Putamen (tissue), 1 donor: ENCODE results near the gene LFNG.

Experiments
- DNase-seq: peaks from one replicate; pipeline ENCODE4 v3.0.0-alpha.2; 2016; ENCODE audit warnings: low spot score

The LFNG gene

GRCh38 chr7:2503056-2503941 lies 16.3 kb upstream of the LFNG start:
- no peak for DNase-seq

GRCh38 chr7:2504128-2504888 lies 15.3 kb upstream of the LFNG start:
- no peak for DNase-seq

GRCh38 chr7:2504889-2505375 lies 14.6 kb upstream of the LFNG start:
- DNase-seq, result no peak

- no peak for DNase-seq
Measured at GRCh38 chr7:2505401-2505800, 14.2 kb upstream of the LFNG start.

- no peak for DNase-seq
Measured at GRCh38 chr7:2507208-2507916, 12.2 kb upstream of the LFNG start.

GRCh38 chr7:2507917-2508306 lies 11.7 kb upstream of the LFNG start:
- no peak for DNase-seq

GRCh38 chr7:2508327-2509215 lies 11.0 kb upstream of the LFNG start:
- DNase-seq, result no peak

GRCh38 chr7:2509298-2509906 lies 10.2 kb upstream of the LFNG start:
- no peak for DNase-seq

- DNase-seq, result no peak
Measured at GRCh38 chr7:2510130-2510776, 9.3 kb upstream of the LFNG start.

GRCh38 chr7:2510909-2511768 lies 8.4 kb upstream of the LFNG start:
- DNase-seq, result no peak

- DNase-seq, result no peak
Measured at GRCh38 chr7:2511769-2512168, 7.8 kb upstream of the LFNG start.

- DNase-seq, result no peak
Measured at GRCh38 chr7:2512179-2512661, 7.4 kb upstream of the LFNG start.

GRCh38 chr7:2512713-2513112 lies 6.9 kb upstream of the LFNG start:
- DNase-seq, result no peak

GRCh38 chr7:2513702-2514101 lies 5.9 kb upstream of the LFNG start:
- DNase-seq, result no peak

- no peak for DNase-seq
Measured at GRCh38 chr7:2514473-2515423, 4.8 kb upstream of the LFNG start.

GRCh38 chr7:2515424-2516193 lies 4.0 kb upstream of the LFNG start:
- no peak for DNase-seq

GRCh38 chr7:2516194-2516555 lies 3.4 kb upstream of the LFNG start:
- DNase-seq, result no peak
